LNCaP clone FGC (cell line): ENCODE data around the gene KRTAP19-3.
"Not testable (repeated sequence)": the region's sequence is repeated elsewhere in the genome, so short reads cannot be mapped to it uniquely, and the experiment has no call there.

ENCODE experiments used
- DNase-seq: peaks from one replicate; pipeline ENCODE4 v3.0.0-alpha.2; 2011; ENCODE audit warnings: low read depth
- H3K4me3 ChIP-seq: 2 replicates; pipeline ENCODE4 v1.5.1; 2011; ENCODE audit warnings: mild to moderate bottlenecking, low read depth, low read length, control low read depth
- CTCF ChIP-seq: IDR thresholded peaks from 2 replicates; pipeline ENCODE4 v1.5.1; 2012; ENCODE audit warnings: mild to moderate bottlenecking; ENCODE audit not compliant: control insufficient read depth, insufficient read depth; ENCODE audit errors: extremely low read depth

KRTAP19-3 gene

GRCh38 chr21:30491963-30492428, at the start of gene KRTAP19-3:
TSS of gene KRTAP19-3 (minus strand) at chr21:30492013. CDS start at chr21:30491957, 56 bp downstream.
- DNase-seq = no peak
- H3K4me3 ChIP-seq = no peak within 1 kb of the TSS
- no peak for TF ChIP-seq CTCF

GRCh38 chr21:30518876-30519275, 27.1 kb upstream of the KRTAP19-3 start:
- no peak for DNase-seq
- no peak overlapping the region for H3K4me3 ChIP-seq
- TF ChIP-seq CTCF = no peak

GRCh38 chr21:30515681-30516080, 23.9 kb upstream of the KRTAP19-3 start:
- TF ChIP-seq CTCF = no peak
- no peak overlapping the region for H3K4me3 ChIP-seq
- no peak for DNase-seq

GRCh38 chr21:30505621-30506205, 13.9 kb upstream of the KRTAP19-3 start:
- DNase-seq = peak; percentile 14
- H3K4me3 ChIP-seq = not testable (repeated sequence)
- TF ChIP-seq CTCF = peak; percentile 77

GRCh38 chr21:30502041-30502440, 10.2 kb upstream of the KRTAP19-3 start, which contains the start of gene KRTAP19-5:
TSS of gene KRTAP19-5 (minus strand) at chr21:30502141. CDS start at chr21:30502090, 51 bp downstream.
- DNase-seq = no peak
- TF ChIP-seq CTCF = no peak
- H3K4me3 ChIP-seq = no peak within 1 kb of the TSS

GRCh38 chr21:30497065-30497464, 5.3 kb upstream of the KRTAP19-3 start, which contains the start of gene KRTAP19-4:
TSS of gene KRTAP19-4 (minus strand) at chr21:30497165. CDS start at chr21:30497110, 55 bp downstream.
- TF ChIP-seq CTCF = no peak

GRCh38 chr21:30487336-30487735, 4.5 kb downstream of the KRTAP19-3 start, which contains the start of gene KRTAP19-2:
TSS of gene KRTAP19-2 (minus strand) at chr21:30487436. CDS start at chr21:30487348, 88 bp downstream.
- H3K4me3 ChIP-seq = no peak within 1 kb of the TSS
- no peak for TF ChIP-seq CTCF
- DNase-seq = no peak

More at GRCh38 chr21:30497065-30497464, 5.3 kb upstream of the KRTAP19-3 start, which contains the start of gene KRTAP19-4:
- no peak for DNase-seq
- H3K4me3 ChIP-seq = no peak within 1 kb of the TSS
